Gastrocnemius medialis (tissue), 4 donors: Measurements from ENCODE around the gene MAD1L1.

Experiments used
- CTCF ChIP-seq, 5 experiments: fragments of 450-650 bp in 3 of 5; fragments of 200-600 bp in 2 of 5; sonication (generic) in 2 of 5; IDR thresholded peaks in 4 of 5; conservative IDR thresholded peaks in 1 of 5; 1 replicate in 4 of 5; 2 replicates in 1 of 5; pipeline ENCODE4 v1.5.1; 2016 to 2019; ENCODE audit warnings: antibody characterized with exemption in 5 of 5, mild to moderate bottlenecking in 3 of 5, moderate library complexity in 3 of 5
- POLR2A ChIP-seq, 2 donors: fragments of 450-650 bp; IDR thresholded peaks; one replicate each; pipeline ENCODE4 v1.6.1; 2017; ENCODE audit warnings: antibody characterized with exemption in 2 of 2, mild to moderate bottlenecking in 2 of 2, moderate library complexity in 2 of 2

GRCh38 chr7:1802899-1803298, 429.8 kb downstream of the MAD1L1 start:
- TF ChIP-seq CTCF (IDR thresholded peaks at IDR 0.05 in 4 of 5, conservative IDR thresholded peaks at IDR 0.05 in 1 of 5), result no peak
- no peak for TF ChIP-seq POLR2A (IDR thresholded peaks at IDR 0.05)
